CD4-positive, alpha-beta T cell treated with Interleukin-4 for 1 hour (primary cell): ENCODE data around the gene CACNA2D1.
"Not testable (repeated sequence)": the region's sequence is repeated elsewhere in the genome, so short reads cannot be mapped to it uniquely, and the experiment has no call there.

Source experiments
- DNase-seq, 2 donors: peaks; one replicate each; pipeline ENCODE4 v3.0.0-alpha.2; 2020 to 2022

CACNA2D1 gene

GRCh38 chr7:82021036-82021435, 422.5 kb downstream of the CACNA2D1 start:
- no peak for DNase-seq

GRCh38 chr7:82019551-82020475, 423.8 kb downstream of the CACNA2D1 start:
- DNase-seq: no peak

- DNase-seq: no peak
Observed at GRCh38 chr7:82018226-82018625, 425.4 kb downstream of the CACNA2D1 start.

- DNase-seq: no peak
Observed at GRCh38 chr7:82017334-82017943, 426.1 kb downstream of the CACNA2D1 start.

GRCh38 chr7:82015751-82016150, 427.8 kb downstream of the CACNA2D1 start:
- no peak for DNase-seq

- DNase-seq: not testable (repeated sequence)
Observed at GRCh38 chr7:82014574-82014973, 429.0 kb downstream of the CACNA2D1 start.

GRCh38 chr7:82012453-82012852, 431.1 kb downstream of the CACNA2D1 start:
- DNase-seq: no peak

GRCh38 chr7:82010416-82010815, 433.2 kb downstream of the CACNA2D1 start:
- DNase-seq: no peak

GRCh38 chr7:82007315-82007714, 436.3 kb downstream of the CACNA2D1 start:
- no peak for DNase-seq

- no peak for DNase-seq
Observed at GRCh38 chr7:82005056-82005455, 438.5 kb downstream of the CACNA2D1 start.

GRCh38 chr7:81993186-81993585, 450.4 kb downstream of the CACNA2D1 start:
- no peak for DNase-seq

- DNase-seq: no peak
Observed at GRCh38 chr7:81990395-81990794, 453.2 kb downstream of the CACNA2D1 start.

GRCh38 chr7:81986723-81987470, 456.7 kb downstream of the CACNA2D1 start:
- DNase-seq: no peak

GRCh38 chr7:81983406-81983805, 460.2 kb downstream of the CACNA2D1 start:
- no peak for DNase-seq

- no peak for DNase-seq
Observed at GRCh38 chr7:81973117-81973516, 470.5 kb downstream of the CACNA2D1 start.

- DNase-seq: no peak
Observed at GRCh38 chr7:81960026-81960425, 483.6 kb downstream of the CACNA2D1 start.

GRCh38 chr7:81957517-81957916, 486.1 kb downstream of the CACNA2D1 start:
- DNase-seq: no peak

- DNase-seq: no peak
Observed at GRCh38 chr7:81956520-81956919, 487.1 kb downstream of the CACNA2D1 start.

- no peak for DNase-seq
Observed at GRCh38 chr7:81949306-81949705, 494.3 kb downstream of the CACNA2D1 start.

- no peak for DNase-seq
Observed at GRCh38 chr7:81944058-81944457, 499.5 kb downstream of the CACNA2D1 start.

- DNase-seq: no peak
Observed at GRCh38 chr7:81937091-81937490, 506.5 kb downstream of the CACNA2D1 start.

- no peak for DNase-seq
Observed at GRCh38 chr7:81934596-81935301, 508.8 kb downstream of the CACNA2D1 start.

- no peak for DNase-seq
Observed at GRCh38 chr7:81932936-81933335, 510.6 kb downstream of the CACNA2D1 start.
